ENCODE data around the gene TCP11L2. TPM values are rescaled to one million over a fixed set of nuclear protein-coding genes. Genes with fewer than 3 reads are reported as not detected.

Gene TCP11L2
- total RNA-seq, 1 experiment from 2014 or later = 7.7 TPM

- ChIA-PET CTCF (no interaction called here), POLR2A (no interaction called here)
- Histone ChIP-seq H3K9me3 (no peaks in the 10 kb centered on the region), H3K27me3 (replicated peaks; ENCODE audit: control insufficient read depth, insufficient read depth, low read length) (no peaks in the 10 kb centered on the region), H3K36me3 (ENCODE audit: control insufficient read depth, insufficient read depth, low read length) (no peaks in the 10 kb centered on the region), H3K4me1 (no peaks in the 10 kb centered on the region), H3K4me3 (ENCODE audit: low read depth, low read length) (no peak overlapping the region)
- Mint-ChIP-seq H3K4me3 (ENCODE audit: unreplicated experiment) (no peak overlapping the region), H3K9me3 (ENCODE audit: unreplicated experiment) (no peaks in the 10 kb centered on the region), H3K4me1 (ENCODE audit: low read depth, unreplicated experiment) (no peaks in the 10 kb centered on the region), H3K36me3 (ENCODE audit: insufficient read depth, unreplicated experiment) (no peaks in the 10 kb centered on the region), H3K27ac (ENCODE audit: unreplicated experiment) (no peak overlapping the region), H3K27me3 (ENCODE audit: insufficient read depth, unreplicated experiment) (no peaks in the 10 kb centered on the region)
- no TSS peak for BruUV-seq (replicated peaks)
- intact Hi-C loops (cut with micrococcal nuclease; ENCODE audit: unreplicated experiment) = no loop called here
- DNase-seq = no peak
- no peak for TF ChIP-seq CTCF (IDR thresholded peaks at IDR 0.05; ENCODE audit: insufficient read depth in 1 of 2, low read depth in 1 of 2, low read length in 1 of 2, severe bottlenecking in 1 of 2, unreplicated experiment in 1 of 2)
Observed at GRCh38 chr12:106343214-106343528, 40.6 kb downstream of the TCP11L2 start.

GRCh38 chr12:106344131-106344530 lies 41.6 kb downstream of the TCP11L2 start:
- intact Hi-C loops (cut with micrococcal nuclease; ENCODE audit: unreplicated experiment) = no loop called here
- no peaks in the 10 kb centered on the region for H3K9me3 ChIP-seq
- no peaks in the 10 kb centered on the region for H3K27me3 Mint-ChIP-seq (ENCODE audit: insufficient read depth, unreplicated experiment)
- H3K36me3 ChIP-seq (ENCODE audit: control insufficient read depth, insufficient read depth, low read length) = no peaks in the 10 kb centered on the region
- no peak overlapping the region for H3K4me3 Mint-ChIP-seq (ENCODE audit: unreplicated experiment)
- H3K9me3 Mint-ChIP-seq (ENCODE audit: unreplicated experiment) = no peaks in the 10 kb centered on the region
- H3K4me3 ChIP-seq (ENCODE audit: low read depth, low read length) = no peak overlapping the region
- ChIA-PET POLR2A (no interaction called here), CTCF (no interaction called here)
- no peak overlapping the region for H3K27ac Mint-ChIP-seq (ENCODE audit: unreplicated experiment)
- no peaks in the 10 kb centered on the region for H3K4me1 Mint-ChIP-seq (ENCODE audit: low read depth, unreplicated experiment)
- no peak for TF ChIP-seq CTCF (IDR thresholded peaks at IDR 0.05; ENCODE audit: insufficient read depth in 1 of 2, low read depth in 1 of 2, low read length in 1 of 2, severe bottlenecking in 1 of 2, unreplicated experiment in 1 of 2)
- no TSS peak for BruUV-seq (replicated peaks)
- DNase-seq = no peak
- no peaks in the 10 kb centered on the region for H3K4me1 ChIP-seq
- no peaks in the 10 kb centered on the region for H3K36me3 Mint-ChIP-seq (ENCODE audit: insufficient read depth, unreplicated experiment)
- H3K27me3 ChIP-seq (replicated peaks; ENCODE audit: control insufficient read depth, insufficient read depth, low read length) = no peaks in the 10 kb centered on the region

GRCh38 chr12:106345746-106346145 lies 43.2 kb downstream of the TCP11L2 start:
- Mint-ChIP-seq H3K4me3 (ENCODE audit: unreplicated experiment) (no peak overlapping the region), H3K36me3 (ENCODE audit: insufficient read depth, unreplicated experiment) (no peaks in the 10 kb centered on the region), H3K27ac (ENCODE audit: unreplicated experiment) (no peak overlapping the region), H3K27me3 (ENCODE audit: insufficient read depth, unreplicated experiment) (no peaks in the 10 kb centered on the region), H3K9me3 (ENCODE audit: unreplicated experiment) (no peaks in the 10 kb centered on the region), H3K4me1 (ENCODE audit: low read depth, unreplicated experiment) (no peaks in the 10 kb centered on the region)
- intact Hi-C loops (cut with micrococcal nuclease; ENCODE audit: unreplicated experiment) = loop anchor here (1.0 kb wide), 1 partner anchor 118 kb away; no protein-coding TSS in a partner anchor
- Histone ChIP-seq H3K9me3 (no peaks in the 10 kb centered on the region), H3K4me1 (no peaks in the 10 kb centered on the region), H3K27me3 (replicated peaks; ENCODE audit: control insufficient read depth, insufficient read depth, low read length) (no peaks in the 10 kb centered on the region), H3K4me3 (ENCODE audit: low read depth, low read length) (no peak overlapping the region), H3K36me3 (ENCODE audit: control insufficient read depth, insufficient read depth, low read length) (no peaks in the 10 kb centered on the region)
- POLR2A ChIA-PET = interaction anchor here (1.4 kb wide), 1 partner anchor 13 kb away, joined by 4 read pairs; no protein-coding TSS in a partner anchor
- DNase-seq = peak; percentile 65 to 72
- no TSS peak for BruUV-seq (replicated peaks)
- peak in 1 of 2 experiments; percentile 53 for TF ChIP-seq CTCF (IDR thresholded peaks at IDR 0.05; ENCODE audit: insufficient read depth in 1 of 2, low read depth in 1 of 2, low read length in 1 of 2, severe bottlenecking in 1 of 2, unreplicated experiment in 1 of 2)
- CTCF ChIA-PET = interaction anchor here (0.8 to 2.4 kb wide), 4 partner anchors 44 to 122 kb away, joined by 4 to 18 read pairs (median 7); partner anchors contain the start of gene TCP11L2

Measured in Caco-2 (cell line).